ENCODE results near the gene SPAG5.

The SPAG5 gene, protein sequence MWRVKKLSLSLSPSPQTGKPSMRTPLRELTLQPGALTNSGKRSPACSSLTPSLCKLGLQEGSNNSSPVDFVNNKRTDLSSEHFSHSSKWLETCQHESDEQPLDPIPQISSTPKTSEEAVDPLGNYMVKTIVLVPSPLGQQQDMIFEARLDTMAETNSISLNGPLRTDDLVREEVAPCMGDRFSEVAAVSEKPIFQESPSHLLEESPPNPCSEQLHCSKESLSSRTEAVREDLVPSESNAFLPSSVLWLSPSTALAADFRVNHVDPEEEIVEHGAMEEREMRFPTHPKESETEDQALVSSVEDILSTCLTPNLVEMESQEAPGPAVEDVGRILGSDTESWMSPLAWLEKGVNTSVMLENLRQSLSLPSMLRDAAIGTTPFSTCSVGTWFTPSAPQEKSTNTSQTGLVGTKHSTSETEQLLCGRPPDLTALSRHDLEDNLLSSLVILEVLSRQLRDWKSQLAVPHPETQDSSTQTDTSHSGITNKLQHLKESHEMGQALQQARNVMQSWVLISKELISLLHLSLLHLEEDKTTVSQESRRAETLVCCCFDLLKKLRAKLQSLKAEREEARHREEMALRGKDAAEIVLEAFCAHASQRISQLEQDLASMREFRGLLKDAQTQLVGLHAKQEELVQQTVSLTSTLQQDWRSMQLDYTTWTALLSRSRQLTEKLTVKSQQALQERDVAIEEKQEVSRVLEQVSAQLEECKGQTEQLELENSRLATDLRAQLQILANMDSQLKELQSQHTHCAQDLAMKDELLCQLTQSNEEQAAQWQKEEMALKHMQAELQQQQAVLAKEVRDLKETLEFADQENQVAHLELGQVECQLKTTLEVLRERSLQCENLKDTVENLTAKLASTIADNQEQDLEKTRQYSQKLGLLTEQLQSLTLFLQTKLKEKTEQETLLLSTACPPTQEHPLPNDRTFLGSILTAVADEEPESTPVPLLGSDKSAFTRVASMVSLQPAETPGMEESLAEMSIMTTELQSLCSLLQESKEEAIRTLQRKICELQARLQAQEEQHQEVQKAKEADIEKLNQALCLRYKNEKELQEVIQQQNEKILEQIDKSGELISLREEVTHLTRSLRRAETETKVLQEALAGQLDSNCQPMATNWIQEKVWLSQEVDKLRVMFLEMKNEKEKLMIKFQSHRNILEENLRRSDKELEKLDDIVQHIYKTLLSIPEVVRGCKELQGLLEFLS

DNA sequence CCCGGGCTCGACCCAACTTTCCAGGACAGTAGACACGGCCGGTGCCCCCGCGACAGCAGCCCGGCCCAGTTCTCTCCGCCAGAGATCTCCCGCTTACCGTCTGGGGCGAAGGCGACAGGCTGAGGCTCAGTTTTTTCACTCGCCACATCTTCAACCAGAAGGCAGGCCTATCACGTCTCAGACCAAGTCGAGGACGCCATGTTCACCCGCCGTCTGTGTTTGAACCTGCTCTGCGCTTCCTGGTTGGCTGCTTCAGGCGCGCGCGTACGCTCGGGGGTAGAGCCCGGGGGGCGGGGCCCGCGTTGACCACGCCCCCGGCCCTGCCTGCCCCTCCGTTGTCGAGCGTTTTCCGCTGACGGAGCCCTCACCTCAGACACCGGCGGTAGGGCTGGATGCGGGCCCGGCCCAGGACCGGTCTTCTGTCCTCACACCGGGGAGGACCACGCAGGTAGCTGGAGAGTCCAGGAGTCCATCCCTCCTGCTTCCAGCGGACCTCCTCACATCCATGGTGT is at the start of gene SPAG5:
TSS of gene SPAG5 (minus strand) at position 227 of the 512 bp plus-strand sequence. CDS start at position 148, 79 bp downstream.
- peak; percentile 92 for DNase-seq

DNA sequence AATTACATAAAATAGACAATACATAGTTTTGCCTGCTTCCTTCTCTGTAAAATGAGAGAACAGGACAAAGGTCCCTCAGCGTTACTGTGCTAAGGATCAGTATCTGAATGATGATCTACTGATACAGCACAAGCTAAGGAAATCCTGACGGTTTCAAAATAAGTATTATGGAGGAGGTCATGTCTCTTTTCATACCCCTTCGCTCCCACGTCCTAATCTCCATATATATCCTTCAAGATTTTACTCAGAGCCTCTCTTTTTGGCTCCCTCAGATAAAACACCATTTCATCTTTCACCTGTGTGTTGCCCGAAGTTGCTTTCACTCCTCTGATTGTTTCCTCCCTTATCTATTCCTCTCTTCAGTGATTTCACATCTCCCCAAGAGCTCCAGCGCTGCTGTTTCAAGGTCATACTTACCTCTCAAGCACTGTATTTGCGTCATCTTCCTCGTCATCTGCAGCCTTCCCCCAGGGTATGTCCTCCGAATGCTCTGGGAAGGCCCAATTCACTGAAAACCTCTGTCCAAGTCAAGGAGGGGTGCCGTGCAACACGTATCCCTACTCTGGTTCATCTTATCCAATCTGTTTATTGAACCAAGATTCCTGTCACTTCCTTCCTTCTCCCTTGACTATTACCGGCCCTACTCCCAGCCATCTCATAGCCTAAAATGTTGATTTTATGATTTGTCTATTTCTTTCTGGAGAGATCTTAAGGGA is 47.4 kb upstream of the SPAG5 start:
- no peak for DNase-seq

DNA sequence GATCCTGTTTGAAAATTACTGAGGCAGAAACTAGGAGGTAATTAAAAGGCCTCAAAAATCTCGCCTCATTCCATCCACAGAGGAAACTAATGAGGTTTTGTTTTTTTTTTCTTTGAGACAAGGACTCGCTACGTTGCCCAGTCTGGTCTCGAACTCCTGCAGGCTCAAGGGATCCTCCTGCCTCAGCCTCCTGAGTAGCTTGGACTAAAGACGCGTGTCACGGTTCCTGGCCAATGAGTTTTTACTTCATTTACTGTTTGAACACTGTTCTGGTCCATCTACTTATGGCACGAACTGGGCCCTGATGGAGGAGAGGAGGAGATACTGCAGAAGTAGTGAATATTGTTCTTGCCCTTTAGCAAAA is 46.7 kb upstream of the SPAG5 start:
- DNase-seq = no peak

DNA sequence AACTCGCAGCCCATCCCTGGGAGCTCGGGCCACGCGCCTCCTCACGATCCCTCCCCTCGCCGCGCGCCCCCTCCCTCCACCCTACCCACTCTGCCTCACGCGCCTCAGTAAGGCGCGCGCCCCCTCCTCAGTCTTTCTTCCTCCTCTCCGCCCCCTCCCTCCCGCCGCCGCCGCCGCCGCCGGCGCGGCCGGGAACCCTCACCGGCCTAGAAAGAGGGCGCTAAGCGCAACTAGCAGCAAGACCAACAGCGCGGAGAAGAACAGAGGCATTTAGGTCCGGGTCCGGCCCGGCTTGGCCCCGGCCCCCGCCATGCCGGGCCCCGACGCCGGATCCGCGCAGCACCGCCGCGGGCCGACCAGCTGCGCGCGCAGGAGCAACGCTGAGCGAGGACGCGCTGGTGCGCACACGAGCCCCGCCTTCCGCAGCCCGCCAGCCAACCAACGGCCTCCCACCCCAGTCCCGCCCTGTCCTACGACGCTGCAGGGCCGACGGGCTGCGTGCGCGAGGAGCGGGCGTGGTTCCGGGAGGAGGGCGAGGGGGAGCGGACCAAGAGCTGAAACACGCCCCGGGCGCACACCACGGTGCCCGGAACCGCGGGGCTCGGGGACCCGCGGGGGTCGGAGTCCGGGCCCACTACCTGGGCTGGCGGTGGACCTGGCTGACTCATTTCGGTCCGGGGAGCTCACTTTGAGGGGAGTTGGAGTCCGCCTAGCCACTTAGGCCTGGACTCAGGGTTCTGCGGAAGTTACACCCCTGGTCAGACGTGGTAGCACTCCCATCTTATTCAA is 46.2 kb upstream of the SPAG5 start, which contains the start of gene BLTP2:
TSS of gene BLTP2 (minus strand) at position 372 of the 789 bp plus-strand sequence. CDS start at position 270, 102 bp downstream.
- peak; percentile 96 for DNase-seq

DNA sequence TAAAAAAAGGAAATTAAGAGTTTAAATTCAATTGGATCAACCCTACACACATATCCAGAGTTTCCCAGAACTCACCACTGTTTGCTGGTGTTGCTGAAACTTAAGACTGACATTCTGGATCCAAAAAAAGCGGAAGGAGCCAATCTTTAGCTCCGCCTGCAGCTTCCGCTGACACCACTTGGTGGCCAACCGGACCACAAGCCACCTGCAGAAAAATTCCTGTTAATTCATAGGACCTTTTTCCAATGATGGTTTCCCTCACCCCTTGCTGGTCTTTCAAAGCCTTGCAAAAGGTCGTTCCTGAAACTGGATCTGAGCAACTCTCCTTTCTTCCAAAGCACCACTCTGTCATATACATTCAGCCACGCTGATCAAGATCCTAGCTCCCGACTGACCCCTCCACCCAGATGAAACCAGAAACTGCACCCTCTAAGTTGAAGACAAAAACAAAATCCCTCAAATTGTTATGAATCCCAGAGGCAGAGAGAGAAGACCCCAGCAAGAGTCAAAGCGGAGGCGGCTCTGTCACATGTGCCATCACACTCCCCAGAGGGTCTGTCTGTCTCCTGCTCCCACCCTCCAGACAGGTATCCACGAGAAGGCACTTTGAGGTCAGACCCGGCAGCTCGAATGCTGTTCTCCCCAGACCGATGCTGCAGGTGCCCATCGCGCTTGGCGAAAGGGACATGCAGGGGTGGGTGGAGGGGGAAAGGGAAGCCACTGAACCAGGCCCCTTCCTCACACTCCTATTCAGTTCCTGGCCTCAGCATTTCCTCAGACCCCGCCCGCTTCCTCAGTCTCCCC is 45.4 kb upstream of the SPAG5 start:
- DNase-seq = peak; percentile 30

DNA sequence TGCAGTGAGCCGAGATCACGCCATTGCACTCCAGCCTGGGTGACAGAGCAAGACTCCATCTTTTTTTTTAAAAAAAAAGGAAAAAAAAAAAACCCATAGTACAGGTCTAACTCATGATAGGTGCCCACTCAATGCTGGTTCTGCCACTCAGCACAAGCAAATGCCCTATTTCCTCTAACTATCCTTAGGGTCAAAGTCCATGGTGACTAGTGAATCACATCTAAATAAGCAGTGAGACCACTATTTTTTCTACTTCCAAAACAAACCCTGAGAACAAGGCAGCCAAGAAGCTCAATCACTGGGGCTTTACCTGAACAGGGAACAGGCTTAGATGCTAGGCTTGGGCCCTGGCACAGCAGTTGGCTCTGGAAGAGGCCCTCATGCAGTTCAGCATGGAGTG is 42.8 kb upstream of the SPAG5 start:
- DNase-seq = no peak

DNA sequence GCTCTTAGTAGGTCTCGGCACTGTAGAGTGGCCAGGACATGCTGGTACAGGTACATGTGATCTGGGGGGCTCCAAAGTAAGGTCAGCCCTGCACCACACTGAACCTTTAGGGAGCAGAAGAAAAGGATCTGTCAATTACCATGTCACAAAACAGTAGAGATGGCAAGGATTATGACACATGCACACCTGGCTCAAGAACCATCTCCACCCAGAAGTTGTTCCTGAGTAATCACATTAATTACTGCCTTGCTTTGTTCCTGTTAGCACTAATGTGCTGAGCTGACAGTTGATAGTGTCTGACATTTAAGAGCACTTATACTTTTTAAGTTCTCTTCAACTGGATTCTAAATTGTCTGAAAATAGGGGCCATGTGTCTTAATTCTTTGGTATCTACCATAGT is 36.7 kb upstream of the SPAG5 start:
- no peak for DNase-seq

DNA sequence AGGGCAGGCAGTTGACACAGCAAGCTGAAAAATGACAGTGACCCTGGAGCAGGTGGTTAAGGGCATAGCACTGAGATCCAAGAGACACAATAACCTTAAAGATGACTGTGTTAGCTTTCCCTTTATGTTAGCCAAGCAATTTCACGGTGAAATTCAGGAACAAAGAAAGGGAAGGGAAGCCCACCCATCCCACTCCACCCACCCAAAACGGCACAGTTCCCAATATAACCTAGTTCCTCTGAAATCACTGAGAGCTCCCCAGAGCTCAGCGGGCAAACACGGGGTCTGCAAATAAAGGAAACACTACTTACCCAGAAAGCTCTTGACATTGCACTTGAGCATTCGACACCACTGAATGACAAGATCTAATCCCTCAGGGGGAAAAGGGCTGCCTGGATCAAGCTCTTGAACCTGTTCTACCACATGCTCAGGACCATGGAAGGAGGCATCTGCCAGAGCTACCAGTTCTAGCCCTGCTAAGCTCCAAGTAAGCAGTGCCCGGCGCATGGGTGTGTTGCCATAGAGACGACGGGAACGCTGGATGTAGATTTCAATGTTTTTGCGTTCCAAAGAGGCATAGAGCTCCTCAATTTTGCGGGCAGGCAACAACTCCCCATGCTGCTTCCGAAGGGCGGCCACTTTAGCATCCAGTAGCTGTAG is 35.5 kb upstream of the SPAG5 start:
- no peak for DNase-seq

DNA sequence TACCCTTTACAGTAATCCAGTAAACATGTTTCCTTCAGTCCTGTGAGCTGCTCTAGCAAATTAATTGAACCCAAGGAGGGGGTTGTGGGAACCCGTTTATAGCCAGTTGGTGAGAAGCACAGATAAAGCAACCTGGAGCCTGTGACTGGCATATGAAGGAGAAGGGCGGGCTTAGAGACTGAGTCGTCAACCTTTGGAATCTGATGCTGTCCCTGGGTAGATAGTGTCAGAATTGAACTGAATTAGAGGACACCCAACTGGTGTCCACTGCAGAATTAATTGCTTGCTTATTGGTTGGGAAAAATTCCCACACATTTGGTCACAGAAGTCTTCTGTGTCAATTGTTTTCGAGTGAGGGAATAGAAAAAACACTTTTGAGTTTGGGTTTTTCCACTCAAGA is 28.0 kb upstream of the SPAG5 start:
- DNase-seq = no peak

DNA sequence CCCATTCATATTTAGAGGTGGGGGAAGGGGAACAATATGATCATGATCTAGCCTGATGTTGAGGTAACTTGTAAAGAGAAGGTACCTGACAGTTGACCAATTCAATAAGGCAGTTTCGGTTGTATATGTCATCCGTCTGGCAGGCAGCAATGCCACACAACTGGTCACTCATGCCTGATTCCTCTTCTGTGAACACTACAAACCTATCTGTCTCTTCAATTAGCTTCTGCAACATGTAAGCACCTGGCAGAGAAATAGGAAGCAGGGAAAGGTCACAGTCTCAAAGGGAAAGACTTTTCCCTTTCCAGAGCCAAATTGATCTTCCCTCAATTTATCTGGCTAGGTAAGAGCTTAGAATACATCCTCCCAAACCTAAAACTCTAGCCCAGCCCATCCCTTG is 25.3 kb upstream of the SPAG5 start:
- DNase-seq = no peak

DNA sequence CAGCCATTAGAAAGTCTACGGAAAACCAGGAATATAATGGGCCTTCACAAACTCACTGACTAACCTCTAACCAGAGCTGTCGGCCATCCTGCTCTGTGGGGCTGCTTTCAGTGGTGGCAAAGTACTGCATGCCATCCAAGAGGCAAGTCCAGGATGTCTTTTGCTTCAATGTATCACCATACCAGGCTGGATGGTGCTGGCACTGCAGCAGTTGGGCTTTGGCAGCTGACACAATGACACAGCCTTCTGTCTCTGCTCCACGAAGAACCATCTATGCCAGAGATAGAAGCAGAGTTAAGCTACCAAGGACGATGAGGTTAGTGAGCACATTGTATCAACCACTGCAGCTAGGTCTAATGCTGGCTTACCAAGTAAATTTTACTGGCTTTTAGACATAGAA is 24.9 kb upstream of the SPAG5 start:
- no peak for DNase-seq

DNA sequence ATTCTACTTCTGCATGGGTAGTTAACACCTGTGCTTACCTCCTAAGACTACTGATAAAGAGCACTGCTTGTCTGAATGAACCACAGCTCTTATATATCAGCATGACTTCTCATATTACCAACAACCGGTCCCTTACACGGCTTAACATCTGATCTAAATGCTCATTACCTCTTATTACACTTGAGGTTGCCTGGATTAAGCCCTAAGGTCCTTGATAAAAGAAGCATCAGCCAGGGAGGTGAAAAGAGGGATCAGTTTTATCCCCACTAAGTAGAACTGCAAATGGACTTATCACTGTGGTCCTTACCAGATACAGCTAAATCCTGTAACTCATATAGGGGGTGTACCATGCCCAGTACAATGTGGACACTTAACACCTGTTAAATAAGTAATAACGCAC is 23.4 kb upstream of the SPAG5 start:
- DNase-seq = no peak

DNA sequence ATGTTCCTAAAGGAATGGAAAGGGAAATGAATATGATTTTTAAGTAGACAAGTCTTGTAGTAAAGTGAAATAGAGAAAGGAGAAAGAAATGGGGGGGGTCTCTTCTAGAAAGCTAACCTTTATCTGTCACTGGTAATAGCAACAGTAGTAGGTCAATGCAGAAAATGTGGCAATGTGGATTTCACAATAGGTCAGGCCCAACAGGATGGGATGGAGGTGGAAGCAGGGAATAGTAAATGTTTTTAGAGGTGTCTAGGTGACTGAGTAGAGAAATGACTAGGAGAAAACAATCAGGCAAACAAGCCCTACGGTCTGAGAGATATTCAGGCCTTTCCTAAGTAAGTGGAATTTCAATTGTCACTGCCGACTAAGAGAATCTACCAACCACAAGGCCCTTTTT is 21.2 kb upstream of the SPAG5 start:
- no peak for DNase-seq

DNA sequence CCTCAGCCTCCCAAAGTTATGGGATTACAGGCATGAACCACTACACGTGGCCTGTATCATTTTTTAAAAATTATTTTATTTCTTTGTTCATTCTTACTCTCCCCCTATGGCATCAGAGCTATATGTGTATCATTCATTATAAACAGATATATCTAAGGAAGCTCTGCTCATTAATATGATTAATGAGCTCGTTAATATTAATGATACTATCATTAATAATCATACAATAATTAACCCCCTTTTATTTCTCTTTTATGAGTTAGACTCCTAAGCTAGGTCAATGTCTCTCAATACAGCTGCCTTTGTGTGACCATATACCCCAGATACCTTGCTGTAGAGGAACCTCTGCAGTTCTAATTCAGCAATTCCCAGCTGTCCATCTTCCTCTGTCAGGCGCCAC is 19.6 kb upstream of the SPAG5 start:
- no peak for DNase-seq

DNA sequence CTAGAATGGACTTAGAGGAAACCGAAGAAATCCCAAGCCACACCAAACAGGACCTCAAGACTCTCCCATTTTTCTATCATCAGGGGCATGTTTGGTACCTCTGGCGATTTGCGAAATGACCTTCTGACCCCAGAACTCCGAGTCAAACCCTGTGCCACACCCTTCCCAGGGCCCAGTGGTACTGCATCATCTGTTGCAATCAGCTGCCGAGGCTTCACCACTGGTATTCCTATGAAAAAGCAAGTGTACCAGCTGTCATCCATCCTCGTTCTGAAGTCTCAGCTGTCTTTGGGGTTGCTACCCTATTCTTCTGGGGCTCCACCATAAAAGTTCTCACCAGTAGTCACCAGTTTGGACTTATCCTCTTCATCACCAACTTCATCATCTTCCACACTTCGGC is 17.5 kb upstream of the SPAG5 start:
- no peak for DNase-seq

DNA sequence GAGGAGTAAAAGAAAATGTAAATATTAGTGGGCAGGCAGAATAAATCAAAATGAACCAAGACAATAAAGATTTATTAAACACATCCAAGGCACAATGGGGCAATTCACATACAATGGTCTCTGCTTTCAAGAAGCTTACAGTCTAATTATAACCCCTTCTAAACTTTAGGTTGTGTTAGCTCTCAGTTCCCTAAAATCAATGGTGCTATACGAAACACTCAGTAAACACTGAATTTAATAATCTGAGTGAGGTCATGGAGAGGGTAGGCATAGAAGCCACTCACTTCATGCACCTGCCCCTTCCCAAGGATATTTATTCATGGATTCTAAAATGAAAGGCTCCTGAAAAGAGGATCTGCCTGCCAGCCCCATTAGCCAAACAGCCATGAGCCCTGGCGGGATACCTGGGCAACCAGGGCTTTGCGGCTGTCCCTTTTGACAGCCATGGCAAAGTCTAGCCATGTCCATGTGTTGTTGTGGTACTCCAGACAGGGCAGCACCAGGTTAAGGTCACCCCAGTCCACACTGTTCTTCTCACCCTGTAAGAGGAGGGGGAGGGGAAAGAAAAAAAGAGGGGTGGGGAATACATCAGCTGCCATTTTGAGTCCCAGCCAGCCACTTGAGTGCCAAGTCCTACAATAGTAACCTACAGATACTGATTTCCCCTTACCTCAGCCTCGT is 16.6 kb upstream of the SPAG5 start:
- DNase-seq = no peak

DNA sequence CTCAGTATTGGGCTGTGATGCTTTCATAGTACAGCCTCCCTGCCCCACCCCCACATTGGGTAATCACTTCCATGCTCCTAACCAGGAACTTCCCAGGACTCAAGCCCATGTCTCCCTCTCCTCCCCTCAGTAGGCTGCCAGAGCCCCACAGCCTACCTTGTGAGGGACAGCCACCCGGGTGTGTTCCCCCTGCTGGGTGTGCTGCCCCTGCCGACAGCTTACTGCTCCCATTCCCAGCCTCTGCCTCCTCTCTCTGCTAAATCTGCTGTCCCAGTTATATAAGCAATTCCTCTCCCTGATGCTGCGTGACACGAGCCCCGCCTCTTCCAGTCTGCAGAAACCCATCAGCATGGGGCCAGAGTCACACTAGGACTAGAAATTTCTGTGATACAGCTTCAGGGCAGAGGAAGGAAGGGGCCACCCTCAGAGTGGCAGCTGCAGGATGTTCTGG is 15.1 kb upstream of the SPAG5 start, which contains the start of gene RSKR:
TSS of gene RSKR (minus strand) at position 255 of the 451 bp plus-strand sequence. CDS start at position 231, 24 bp downstream.
- DNase-seq = no peak

DNA sequence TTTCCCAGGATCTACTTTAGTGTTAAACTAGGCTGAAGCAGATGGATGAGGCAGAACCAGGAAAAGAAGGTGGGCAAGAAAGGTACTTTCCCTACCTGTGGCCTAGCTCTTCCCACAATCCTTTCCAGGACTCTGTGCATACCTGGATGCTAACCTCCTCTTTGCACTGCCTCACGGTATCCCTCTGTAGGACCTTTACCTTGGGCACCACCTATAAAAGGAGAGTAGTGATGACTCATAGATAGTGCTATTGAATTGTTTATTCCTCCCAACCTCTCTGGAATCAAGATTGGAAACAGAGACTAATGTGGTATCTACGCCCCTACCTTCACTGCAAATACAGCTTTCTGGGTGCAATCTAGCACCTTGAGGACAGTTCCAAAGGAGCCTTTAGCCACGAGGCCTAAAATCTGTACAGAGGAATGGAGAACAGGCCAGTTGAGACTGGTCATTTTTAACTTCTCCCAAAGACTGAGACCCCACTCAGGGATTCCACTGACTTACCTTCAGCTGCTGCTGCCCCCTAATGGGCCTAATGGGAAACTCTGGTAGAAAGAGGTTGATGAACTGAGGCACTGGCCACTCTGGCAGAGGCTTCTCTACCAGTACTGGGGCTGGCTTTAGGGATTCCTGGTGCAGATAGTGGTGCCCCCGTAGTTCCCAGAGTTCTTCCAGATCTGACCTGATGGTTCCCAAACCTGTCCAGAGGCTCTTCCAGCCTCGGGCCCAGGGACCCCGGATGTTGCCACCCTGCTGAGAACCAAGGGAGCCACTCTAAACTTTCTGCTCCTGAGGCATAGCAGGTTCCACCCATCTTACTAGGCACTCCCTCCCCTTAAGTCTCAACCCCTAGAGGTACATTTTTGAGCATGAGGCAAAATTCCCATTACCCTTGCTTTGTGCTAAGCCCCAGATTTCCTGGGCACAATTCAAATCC is 14.4 kb upstream of the SPAG5 start:
- DNase-seq = no peak

Data from GDM1 (cell line).